ENCODE measurements around the gene MBOAT1.

The MBOAT1 gene

GRCh38 chr6:20159781-20160540, 52.3 kb downstream of the MBOAT1 start:
- no peaks in the 10 kb centered on the region for H3K9me3 ChIP-seq
- no peaks in the 10 kb centered on the region for H3K27me3 ChIP-seq
- H3K4me3 ChIP-seq, result no peak overlapping the region
- H3K27ac ChIP-seq, result peak overlapping the region in 1 of 2 donors; percentile 31
- H3K36me3 ChIP-seq, result no peaks in the 10 kb centered on the region
- intact Hi-C loops (cut with DNase I; ENCODE audit: low total_unique reads), result no loop called here
- TF ChIP-seq, protein P1, sequence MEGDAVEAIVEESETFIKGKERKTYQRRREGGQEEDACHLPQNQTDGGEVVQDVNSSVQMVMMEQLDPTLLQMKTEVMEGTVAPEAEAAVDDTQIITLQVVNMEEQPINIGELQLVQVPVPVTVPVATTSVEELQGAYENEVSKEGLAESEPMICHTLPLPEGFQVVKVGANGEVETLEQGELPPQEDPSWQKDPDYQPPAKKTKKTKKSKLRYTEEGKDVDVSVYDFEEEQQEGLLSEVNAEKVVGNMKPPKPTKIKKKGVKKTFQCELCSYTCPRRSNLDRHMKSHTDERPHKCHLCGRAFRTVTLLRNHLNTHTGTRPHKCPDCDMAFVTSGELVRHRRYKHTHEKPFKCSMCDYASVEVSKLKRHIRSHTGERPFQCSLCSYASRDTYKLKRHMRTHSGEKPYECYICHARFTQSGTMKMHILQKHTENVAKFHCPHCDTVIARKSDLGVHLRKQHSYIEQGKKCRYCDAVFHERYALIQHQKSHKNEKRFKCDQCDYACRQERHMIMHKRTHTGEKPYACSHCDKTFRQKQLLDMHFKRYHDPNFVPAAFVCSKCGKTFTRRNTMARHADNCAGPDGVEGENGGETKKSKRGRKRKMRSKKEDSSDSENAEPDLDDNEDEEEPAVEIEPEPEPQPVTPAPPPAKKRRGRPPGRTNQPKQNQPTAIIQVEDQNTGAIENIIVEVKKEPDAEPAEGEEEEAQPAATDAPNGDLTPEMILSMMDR (IDR thresholded peaks at IDR 0.05), result no peak
- H3K4me1 ChIP-seq, result peaks cover 0 to 10% (median 4%) of the 10 kb centered on the region in 4 donors
- DNase-seq, result no peak

DNA sequence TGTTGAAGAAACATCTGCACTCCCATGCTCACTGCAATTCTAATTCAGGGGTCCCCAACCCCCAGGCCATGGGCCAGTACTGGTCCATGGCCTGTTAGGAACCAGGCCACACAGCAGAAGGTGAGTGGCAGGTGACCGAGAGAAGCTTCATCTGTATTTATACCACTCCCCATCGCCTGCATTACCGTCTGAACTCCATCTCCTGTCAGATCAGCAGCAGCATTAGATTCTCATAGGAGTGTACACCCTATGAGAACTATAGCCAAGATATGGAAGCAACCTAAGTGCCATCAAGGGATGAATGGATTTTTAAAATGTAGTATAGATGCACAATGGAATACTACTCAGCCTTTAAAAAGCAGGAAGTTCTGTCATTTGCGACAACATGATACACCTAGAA, 53.2 kb downstream of the MBOAT1 start:
- Histone ChIP-seq H3K27ac (no peak overlapping the region), H3K36me3 (no peaks in the 10 kb centered on the region), H3K4me3 (no peak overlapping the region), H3K27me3 (no peaks in the 10 kb centered on the region), H3K4me1 (peaks cover 0 to 10% (median 4%) of the 10 kb centered on the region in 4 donors), H3K9me3 (no peaks in the 10 kb centered on the region)
- intact Hi-C loops (cut with DNase I; ENCODE audit: low total_unique reads), result no loop called here
- no peak for DNase-seq
- TF ChIP-seq, protein P1 (IDR thresholded peaks at IDR 0.05), result no peak

DNA sequence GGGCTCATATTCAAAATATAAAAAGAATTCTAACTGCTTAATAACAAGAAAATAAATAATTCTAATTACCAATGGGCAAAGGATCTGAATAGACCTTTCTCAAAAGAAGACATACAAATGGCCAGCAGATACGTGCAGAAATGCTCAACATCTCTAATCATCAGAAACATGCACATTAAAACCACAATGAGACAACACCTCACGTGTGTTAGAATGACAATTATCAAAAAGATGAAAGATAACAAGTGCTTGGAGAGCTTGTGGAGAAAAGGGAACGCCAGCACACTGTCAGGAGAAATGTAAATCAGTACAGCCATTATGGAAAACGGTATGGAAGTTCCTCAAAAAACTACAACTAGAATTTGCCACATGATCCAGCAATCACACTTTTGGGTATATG, 53.6 kb downstream of the MBOAT1 start:
- Histone ChIP-seq H3K4me3 (no peak overlapping the region), H3K27me3 (no peaks in the 10 kb centered on the region), H3K4me1 (peaks cover 0 to 10% (median 4%) of the 10 kb centered on the region in 4 donors), H3K27ac (no peak overlapping the region), H3K9me3 (no peaks in the 10 kb centered on the region), H3K36me3 (no peaks in the 10 kb centered on the region)
- intact Hi-C loops (cut with DNase I; ENCODE audit: low total_unique reads), result no loop called here
- no peak for DNase-seq
- TF ChIP-seq, protein P1 (IDR thresholded peaks at IDR 0.05), result no peak

GRCh38 chr6:20156824-20157223, 55.4 kb downstream of the MBOAT1 start:
- Histone ChIP-seq H3K27ac (no peak overlapping the region), H3K27me3 (no peaks in the 10 kb centered on the region), H3K4me3 (no peak overlapping the region), H3K36me3 (peaks cover 0 to 1% (median 0%) of the 10 kb centered on the region in 3 donors), H3K4me1 (peaks cover 0 to 10% (median 4%) of the 10 kb centered on the region in 4 donors), H3K9me3 (no peaks in the 10 kb centered on the region)
- TF ChIP-seq, protein P1 (IDR thresholded peaks at IDR 0.05), result no peak
- intact Hi-C loops (cut with DNase I; ENCODE audit: low total_unique reads), result no loop called here
- DNase-seq, result no peak

GRCh38 chr6:20154753-20155152, 57.5 kb downstream of the MBOAT1 start:
- H3K27ac ChIP-seq, result no peak overlapping the region

More at GRCh38 chr6:20154753-20155152, 57.5 kb downstream of the MBOAT1 start:
- intact Hi-C loops (cut with DNase I; ENCODE audit: low total_unique reads), result no loop called here
- Histone ChIP-seq H3K4me1 (peaks cover 0 to 5% (median under 1%) of the 10 kb centered on the region in 4 donors), H3K9me3 (no peaks in the 10 kb centered on the region), H3K27me3 (no peaks in the 10 kb centered on the region), H3K4me3 (no peak overlapping the region), H3K36me3 (peaks cover 0 to 9% (median 0%) of the 10 kb centered on the region in 3 donors)
- TF ChIP-seq, protein P1 (IDR thresholded peaks at IDR 0.05), result no peak
- DNase-seq, result no peak

Measured in tibial artery (tissue), 4 donors.